ENCODE data around the gene GDPD1. TPM values are rescaled to one million over a fixed set of nuclear protein-coding genes. Genes with fewer than 3 reads are reported as not detected.
A peak's percentile ranks its signal among the peaks of the same experiment; 100 is the strongest.
"Not testable (repeated sequence)": the region's sequence is repeated elsewhere in the genome, so short reads cannot be mapped to it uniquely, and the experiment has no call there.

The GDPD1 gene
- total and polyA plus RNA-seq, 5 experiments from 2014 or later = 2.1 to 8.0 (median 4.0) TPM

DNA sequence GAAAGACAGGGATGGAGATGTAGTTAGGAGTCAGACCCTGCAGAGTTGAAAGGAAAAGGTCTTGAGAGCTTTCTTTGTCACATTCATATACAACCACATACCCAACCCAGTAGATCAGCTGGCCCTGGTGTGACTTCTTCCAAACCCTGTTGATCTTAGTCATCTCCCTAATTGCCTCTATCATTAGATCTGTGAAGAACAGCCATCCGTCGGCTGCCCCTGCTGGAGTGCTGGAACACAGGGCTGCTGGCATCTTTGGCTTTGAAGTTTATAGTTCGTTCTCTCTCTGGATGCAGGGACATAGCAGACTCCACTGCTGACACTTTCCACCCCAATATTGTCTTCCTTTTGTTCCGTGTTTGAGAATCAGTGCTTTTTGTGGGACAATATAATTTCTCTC is 20.9 kb upstream of the GDPD1 start:
- H3K27me3 Mint-ChIP-seq = no peaks in the 10 kb centered on the region
- no peaks in the 10 kb centered on the region for H3K4me1 Mint-ChIP-seq
- DNase-seq = no peak
- no peaks in the 10 kb centered on the region for H3K36me3 Mint-ChIP-seq
- POLR2A ChIA-PET = no interaction called here
- ATAC-seq = no peak
- no peaks in the 10 kb centered on the region for H3K9me3 Mint-ChIP-seq
- H3K27ac Mint-ChIP-seq = no peak overlapping the region
- no peak overlapping the region for H3K4me3 Mint-ChIP-seq

DNA sequence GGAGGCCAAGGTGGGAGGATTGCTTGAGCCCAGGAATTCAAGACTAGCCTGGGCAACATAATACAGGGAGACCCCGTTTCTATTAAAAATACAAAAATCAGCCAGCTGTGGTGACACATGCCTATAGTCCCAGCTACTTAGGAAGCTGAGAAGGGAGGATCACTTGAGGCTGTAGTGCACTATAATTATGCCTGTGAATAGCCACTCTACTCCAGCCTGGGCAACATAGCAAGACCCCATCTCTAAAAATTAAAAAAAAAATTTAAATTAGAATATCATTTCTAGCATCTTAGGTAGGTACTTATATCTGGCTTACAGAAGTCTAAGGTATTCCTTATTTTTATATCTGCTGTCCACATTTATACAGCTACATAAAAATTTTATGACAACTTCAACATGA is 18.0 kb upstream of the GDPD1 start:
- no peak for DNase-seq
- no peak overlapping the region for H3K4me3 Mint-ChIP-seq
- no peaks in the 10 kb centered on the region for H3K9me3 Mint-ChIP-seq

GRCh38 chr17:59219370-59219769 is 941 bp upstream of the GDPD1 start:
- DNase-seq (no peak), ATAC-seq (no peak)
- Mint-ChIP-seq H3K27me3 (no peaks in the 10 kb centered on the region), H3K4me3 (peak overlapping the region in 7 of 10 donors; percentile 8 to 100 (median 99)), H3K9me3 (no peaks in the 10 kb centered on the region), H3K4me1 (peaks cover 8 to 19% (median 16%) of the 10 kb centered on the region in 4 donors), H3K36me3 (peaks cover 0 to 6% (median 3%) of the 10 kb centered on the region in 3 donors), H3K27ac (peak overlapping the region in 2 of 10 donors; percentile 21 to 100)
- POLR2A ChIA-PET = interaction anchor here (0.6 to 2.2 kb wide), 2 partner anchors 9 to 1658 kb away, joined by 6 to 33 read pairs; partner anchors contain the start of gene SMG8

More for the DNA sequence above, 18.0 kb upstream of the GDPD1 start:
- Mint-ChIP-seq H3K27me3 (no peaks in the 10 kb centered on the region), H3K36me3 (no peaks in the 10 kb centered on the region), H3K27ac (no peak overlapping the region), H3K4me1 (no peaks in the 10 kb centered on the region)
- no peak for ATAC-seq
- POLR2A ChIA-PET = no interaction called here

- no peaks in the 10 kb centered on the region for H3K9me3 Mint-ChIP-seq
- H3K4me3 Mint-ChIP-seq = peak overlapping the region; percentile 98 to 100 (median 100)
- POLR2A ChIA-PET = interaction anchor here (0.9 to 2.2 kb wide), 2 partner anchors 10 to 16 kb away, joined by 3 to 33 read pairs; partner anchors contain the start of gene SMG8
- DNase-seq (no peak), ATAC-seq (no peak)
- peaks cover 8 to 15% (median 13%) of the 10 kb centered on the region in 4 donors for H3K4me1 Mint-ChIP-seq
- H3K27me3 Mint-ChIP-seq = no peaks in the 10 kb centered on the region
- peak overlapping the region; percentile 37 to 100 (median 100) for H3K27ac Mint-ChIP-seq
- H3K36me3 Mint-ChIP-seq = peaks cover 0 to 2% (median 0%) of the 10 kb centered on the region in 3 donors
These were observed 351 bp upstream of the GDPD1 start for GRCh38 chr17:59219992-59220327.

DNA sequence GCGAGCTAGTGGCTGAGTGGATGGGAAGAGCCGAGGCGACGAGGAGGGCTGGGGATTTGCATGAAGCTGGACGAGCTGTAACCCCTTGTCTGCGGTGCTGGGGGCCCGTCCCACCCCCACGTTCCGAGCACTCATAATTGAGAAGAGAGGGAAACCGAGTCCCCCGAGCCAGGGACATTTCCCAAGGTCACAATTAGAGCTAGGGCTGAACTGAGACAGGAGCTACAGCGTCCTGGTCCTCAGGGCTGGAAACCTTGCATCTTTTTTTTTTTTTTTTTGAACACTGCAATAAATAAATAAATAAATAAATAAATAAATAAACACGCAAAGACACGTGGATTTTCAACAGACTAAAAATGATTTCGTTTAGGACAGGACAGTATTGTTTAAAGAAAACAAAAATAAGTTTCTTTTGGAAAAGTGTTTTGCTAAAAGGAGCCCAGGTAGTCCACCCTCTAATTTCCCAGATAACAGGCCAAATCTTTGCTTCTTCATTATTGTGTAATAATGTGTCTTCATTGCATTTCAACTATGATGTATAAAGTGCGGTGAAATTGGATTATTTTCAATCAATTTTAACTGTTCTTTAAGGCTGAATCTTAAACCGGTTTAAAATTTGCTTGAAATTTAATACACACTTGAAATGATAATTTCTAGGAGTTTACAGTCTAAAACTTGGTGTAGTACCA is 992 bp downstream of the GDPD1 start:
- H3K9me3 Mint-ChIP-seq = no peaks in the 10 kb centered on the region
- H3K4me3 Mint-ChIP-seq = peak overlapping the region; percentile 98 to 100 (median 100)
- H3K27me3 Mint-ChIP-seq = no peaks in the 10 kb centered on the region
- peak in 1 of 10 donors; percentile 3 for DNase-seq
- H3K4me1 Mint-ChIP-seq = peaks cover 8 to 15% (median 13%) of the 10 kb centered on the region in 4 donors
- H3K36me3 Mint-ChIP-seq = no peaks in the 10 kb centered on the region
- POLR2A ChIA-PET = interaction anchor here (2.2 kb wide), 1 partner anchor 11 kb away, joined by 33 read pairs; the partner anchor contains the start of gene SMG8
- peak overlapping the region; percentile 93 to 100 (median 100) for H3K27ac Mint-ChIP-seq
- no peak for ATAC-seq

DNA sequence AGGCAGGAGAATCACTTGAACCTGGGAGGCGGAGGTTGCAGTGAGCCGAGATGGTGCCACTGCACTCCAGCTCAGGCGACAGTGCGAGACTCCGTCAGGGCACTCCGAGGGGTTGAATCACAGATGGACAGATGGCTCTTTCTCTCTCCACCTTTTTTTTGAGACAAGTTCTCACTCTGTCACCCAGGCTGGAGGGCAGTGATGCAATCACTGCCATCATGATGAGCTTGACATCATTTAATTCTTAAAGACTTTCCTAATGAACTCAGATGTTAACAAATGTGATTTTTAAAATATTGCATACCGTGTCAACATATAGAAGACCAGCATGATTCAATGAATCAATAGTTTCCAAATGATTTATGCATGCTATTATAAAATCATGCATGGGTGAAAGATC is 3.5 kb downstream of the GDPD1 start:
- DNase-seq (no peak), ATAC-seq (no peak)
- Mint-ChIP-seq H3K27ac (no peak overlapping the region), H3K4me3 (no peak overlapping the region), H3K9me3 (no peaks in the 10 kb centered on the region), H3K4me1 (peaks cover 8 to 15% (median 13%) of the 10 kb centered on the region in 4 donors), H3K27me3 (no peaks in the 10 kb centered on the region), H3K36me3 (no peaks in the 10 kb centered on the region)
- POLR2A ChIA-PET = no interaction called here

GRCh38 chr17:59228588-59228987 is 8.3 kb downstream of the GDPD1 start:
- POLR2A ChIA-PET = interaction anchor here (1.1 kb wide), 1 partner anchor 122 kb away, joined by 3 read pairs; the partner anchor contains the start of gene TRIM37
- H3K27me3 Mint-ChIP-seq, DNase-seq, H3K4me1 Mint-ChIP-seq, H3K4me3 Mint-ChIP-seq, H3K9me3 Mint-ChIP-seq, H3K27ac Mint-ChIP-seq, ATAC-seq, H3K36me3 Mint-ChIP-seq: not testable (repeated sequence)

- Mint-ChIP-seq H3K27ac (no peak overlapping the region), H3K27me3 (no peaks in the 10 kb centered on the region), H3K4me1 (peaks cover 0 to 8% (median 3%) of the 10 kb centered on the region in 4 donors), H3K4me3 (no peak overlapping the region), H3K9me3 (no peaks in the 10 kb centered on the region), H3K36me3 (no peaks in the 10 kb centered on the region)
- POLR2A ChIA-PET = interaction anchor here (0.7 kb wide), 1 partner anchor 507 kb away, joined by 4 read pairs; no protein-coding TSS in a partner anchor
- ATAC-seq (no peak), DNase-seq (no peak)
These were observed 10.5 kb downstream of the GDPD1 start for GRCh38 chr17:59230764-59231163.

- no peak overlapping the region for H3K4me3 Mint-ChIP-seq
- no peak for DNase-seq
- H3K9me3 Mint-ChIP-seq = no peaks in the 10 kb centered on the region
- H3K36me3 Mint-ChIP-seq = no peaks in the 10 kb centered on the region
- ATAC-seq = no peak
- H3K27ac Mint-ChIP-seq = no peak overlapping the region
- H3K27me3 Mint-ChIP-seq = no peaks in the 10 kb centered on the region
- POLR2A ChIA-PET = no interaction called here
- H3K4me1 Mint-ChIP-seq = peaks cover 0 to 8% (median 3%) of the 10 kb centered on the region in 4 donors
These were observed 14.3 kb downstream of the GDPD1 start for GRCh38 chr17:59234631-59235030.

- Mint-ChIP-seq H3K4me1 (no peaks in the 10 kb centered on the region), H3K4me3 (no peak overlapping the region), H3K27ac (no peak overlapping the region), H3K27me3 (no peaks in the 10 kb centered on the region), H3K36me3 (peaks cover 0 to 3% (median 2%) of the 10 kb centered on the region in 3 donors), H3K9me3 (no peaks in the 10 kb centered on the region)
- DNase-seq (no peak), ATAC-seq (no peak)
- POLR2A ChIA-PET = interaction anchor here (0.6 kb wide), 1 partner anchor 50 kb away, joined by 3 read pairs; no protein-coding TSS in a partner anchor
These were observed 18.6 kb downstream of the GDPD1 start for GRCh38 chr17:59238906-59239305.

DNA sequence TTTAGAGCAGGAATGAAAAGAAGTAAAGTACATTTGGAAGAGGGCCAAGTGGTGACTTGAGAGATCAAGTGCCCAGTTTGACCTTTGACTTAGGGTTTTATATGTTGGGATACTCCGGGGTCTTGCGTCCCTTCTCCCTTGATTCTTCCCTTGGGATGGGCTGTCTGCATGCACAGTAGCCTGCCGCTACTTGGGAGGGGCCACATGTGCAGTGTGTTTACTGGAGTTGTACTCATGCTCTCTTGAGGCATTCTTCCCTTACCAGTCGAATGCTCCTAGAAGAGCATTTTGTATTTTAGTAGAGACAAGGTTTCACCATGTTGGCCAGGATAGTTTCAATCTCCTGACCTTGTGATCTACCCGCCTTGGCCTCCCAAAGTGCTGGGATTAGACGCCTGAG is 23.8 kb downstream of the GDPD1 start:
- POLR2A ChIA-PET = no interaction called here
- no peak overlapping the region for H3K27ac Mint-ChIP-seq
- no peaks in the 10 kb centered on the region for H3K4me1 Mint-ChIP-seq
- H3K4me3 Mint-ChIP-seq = no peak overlapping the region
- H3K9me3 Mint-ChIP-seq = no peaks in the 10 kb centered on the region
- ATAC-seq = no peak
- H3K27me3 Mint-ChIP-seq = no peaks in the 10 kb centered on the region
- peaks cover 0 to 21% (median 8%) of the 10 kb centered on the region in 3 donors for H3K36me3 Mint-ChIP-seq
- no peak for DNase-seq

DNA sequence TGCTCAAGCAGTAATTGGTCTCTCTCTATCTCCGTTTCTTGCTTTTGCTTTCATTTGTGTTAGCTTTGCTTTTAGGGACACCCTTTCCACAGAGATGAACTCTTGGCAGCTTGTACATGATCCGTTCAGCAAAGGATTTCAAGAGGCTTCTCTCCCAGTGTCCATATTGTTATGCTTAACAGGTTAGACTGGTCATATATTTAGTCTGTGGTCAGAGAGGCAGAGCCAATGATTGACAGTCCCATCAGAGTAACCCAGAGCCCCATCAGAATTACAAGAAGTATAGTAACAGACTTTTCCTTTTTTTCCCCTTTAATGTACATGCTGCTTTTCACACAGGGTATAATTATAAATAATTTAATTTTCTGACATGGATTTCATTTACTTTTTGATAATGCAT is 34.4 kb downstream of the GDPD1 start:
- no peak overlapping the region for H3K27ac Mint-ChIP-seq
- H3K4me3 Mint-ChIP-seq = no peak overlapping the region
- H3K36me3 Mint-ChIP-seq = peaks cover 0 to 10% (median 7%) of the 10 kb centered on the region in 3 donors
- ATAC-seq (no peak), DNase-seq (no peak)
- H3K27me3 Mint-ChIP-seq = no peaks in the 10 kb centered on the region
- H3K4me1 Mint-ChIP-seq = no peaks in the 10 kb centered on the region
- POLR2A ChIA-PET = no interaction called here
- no peaks in the 10 kb centered on the region for H3K9me3 Mint-ChIP-seq

DNA sequence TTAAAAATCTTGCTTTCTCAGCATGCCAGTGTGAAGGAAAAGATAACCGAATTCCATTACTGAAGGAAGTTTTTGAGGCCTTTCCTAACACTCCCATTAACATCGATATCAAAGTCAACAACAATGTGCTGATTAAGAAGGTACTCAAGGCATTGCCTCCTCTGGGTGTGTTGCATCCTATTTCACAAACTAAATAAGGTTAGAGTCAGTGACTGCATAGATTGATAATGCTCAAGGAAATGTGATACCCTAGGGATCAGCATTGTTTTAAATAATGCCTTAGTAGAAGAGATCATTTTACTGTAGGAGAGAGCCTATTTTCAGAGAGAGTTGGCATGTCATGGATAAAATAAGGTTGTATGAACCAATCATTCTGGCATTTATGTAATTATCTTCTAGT is 36.8 kb downstream of the GDPD1 start:
- H3K9me3 Mint-ChIP-seq = no peaks in the 10 kb centered on the region
- peaks cover 0 to 5% (median under 1%) of the 10 kb centered on the region in 3 donors for H3K36me3 Mint-ChIP-seq
- H3K4me3 Mint-ChIP-seq = no peak overlapping the region
- no peaks in the 10 kb centered on the region for H3K27me3 Mint-ChIP-seq
- no peak for DNase-seq
- no peak for ATAC-seq
- H3K4me1 Mint-ChIP-seq = no peaks in the 10 kb centered on the region
- H3K27ac Mint-ChIP-seq = no peak overlapping the region
- POLR2A ChIA-PET = no interaction called here
